OCI-LY7 (cell line): Measurements from ENCODE around the gene HDAC7. TPM values are rescaled to one million over a fixed set of nuclear protein-coding genes. Genes with fewer than 3 reads are reported as not detected.
A peak's percentile ranks its signal among the peaks of the same experiment; 100 is the strongest.

ENCODE experiments used
- BruUV-seq: library from RNA; stranded (reverse); fragments of 400-500 nt; replicated peaks from 2 replicates; lab custom pipeline; 2021; lab: Mats Ljungman, UMichigan
- CTCF ChIA-PET: fragments of 300-600 bp; sonication (Branson Sonifier 250); formaldehyde crosslinking; loops from one replicate; lab custom pipeline; 2022; ENCODE audit warnings: antibody characterized with exemption; ENCODE audit not compliant: unreplicated experiment; lab: Charles Lee
- POLR2A ChIA-PET: fragments of 300-600 bp; sonication (Branson Sonifier 250); formaldehyde crosslinking; loops from one replicate; lab custom pipeline; 2022; ENCODE audit warnings: antibody characterized with exemption; lab: Charles Lee
- DNase-seq: peaks from one replicate; pipeline ENCODE4 v3.0.0-alpha.2; 2015; ENCODE audit warnings: low spot score
- H2AFZ ChIP-seq: fragments of 200-600 bp; sonication (generic), shearing (Covaris generic); 2 replicates; pipeline ENCODE4 v1.6.1; 2014; ENCODE audit warnings: mild to moderate bottlenecking, antibody characterized with exemption, low read length, moderate library complexity
- H3K27ac ChIP-seq: fragments of 200-600 bp; sonication (generic); 2 replicates; pipeline ENCODE4 v1.5.1; 2014; ENCODE audit warnings: mixed run types, low read depth, mild to moderate bottlenecking, moderate library complexity, low read length, inconsistent platforms; ENCODE audit not compliant: poor library complexity, severe bottlenecking
- H3K36me3 ChIP-seq: fragments of 200-600 bp; sonication (generic); 2 replicates; pipeline ENCODE4 v1.6.1; 2014; ENCODE audit warnings: mild to moderate bottlenecking, antibody characterized with exemption, low read length, moderate library complexity, mixed read lengths; ENCODE audit not compliant: insufficient read depth
- H3K4me1 ChIP-seq: fragments of 200-600 bp; sonication (generic); 2 replicates; pipeline ENCODE4 v1.5.1; 2014; ENCODE audit warnings: mild to moderate bottlenecking, low read length; ENCODE audit not compliant: insufficient read depth, poor library complexity, severe bottlenecking
- H3K4me2 ChIP-seq: fragments of 200-600 bp; sonication (generic); 2 replicates; pipeline ENCODE4 v1.6.1; 2014; ENCODE audit warnings: mild to moderate bottlenecking, low read length
- H3K4me3 ChIP-seq: fragments of 200-600 bp; sonication (generic); 2 replicates; pipeline ENCODE4 v1.5.1; 2014; ENCODE audit warnings: mild to moderate bottlenecking, low read depth, low read length; ENCODE audit not compliant: poor library complexity, severe bottlenecking
- H3K79me2 ChIP-seq: fragments of 200-600 bp; sonication (generic); 2 replicates; pipeline ENCODE4 v1.6.1; 2016; ENCODE audit warnings: low read depth, mild to moderate bottlenecking, low read length, moderate library complexity, mixed read lengths; ENCODE audit not compliant: insufficient read depth
- H3K9me2 ChIP-seq: fragments of 200-600 bp; sonication (generic); 2 replicates; pipeline ENCODE4 v1.6.1; 2016; ENCODE audit warnings: mild to moderate bottlenecking, low read length, mixed read lengths; ENCODE audit not compliant: insufficient read depth
- H3K9me3 ChIP-seq: fragments of 200-600 bp; sonication (generic); 2 replicates; pipeline ENCODE4 v1.6.1; 2014; ENCODE audit warnings: mild to moderate bottlenecking, mixed run types, low read length, mixed read lengths
- H4K20me1 ChIP-seq: fragments of 200-600 bp; sonication (generic); 2 replicates; pipeline ENCODE4 v1.6.1; 2014; ENCODE audit warnings: mild to moderate bottlenecking, antibody characterized with exemption, low read length, moderate library complexity, mixed read lengths; ENCODE audit not compliant: insufficient read depth
- EZH2phosphoT487 ChIP-seq: fragments of 200-600 bp; sonication (generic); IDR thresholded peaks from 2 replicates; pipeline ENCODE4 v1.6.1; 2018; ENCODE audit warnings: low read depth, borderline replicate concordance, mild to moderate bottlenecking, mixed run types, antibody characterized with exemption, low read length, moderate library complexity, mixed read lengths
- intact Hi-C: fragments of 100-400 bp; cut with micrococcal nuclease; formaldehyde crosslinking; loops from one replicate; pipeline ENCODE4 v1.10.0; 2022; ENCODE audit not compliant: unreplicated experiment
- total RNA-seq, 2 experiments: library from RNA; depleted of rRNA in 1 of 2; stranded (reverse); fragments of >200 nt in 1 of 2; shearing (Covaris generic) in 1 of 2; gene quantifications; 2 replicates each; pipeline ENCODE4 v1.2.3, GENCODE V29; 2014 to 2022
- TF ChIP-seq, protein P1 (sequence below): fragments of 200-600 bp; sonication (generic); conservative IDR thresholded peaks from 2 replicates; pipeline ENCODE4 v1.5.1; 2014; ENCODE audit warnings: mild to moderate bottlenecking, antibody characterized with exemption, low read length, moderate library complexity, mixed read lengths

HDAC7 gene
- total RNA-seq, 2 experiments from 2014 or later, result 45.9 to 131 TPM

GRCh38 chr12:47754126-47754525 lies 65.6 kb downstream of the HDAC7 start:
- no peaks in the 10 kb centered on the region for H4K20me1 ChIP-seq
- H3K27ac ChIP-seq, result no peak overlapping the region
- H2AFZ ChIP-seq, result no peak overlapping the region
- no peak for TF ChIP-seq EZH2phosphoT487
- no peaks in the 10 kb centered on the region for H3K79me2 ChIP-seq
- no peaks in the 10 kb centered on the region for H3K36me3 ChIP-seq
- DNase-seq, result no peak
- peak overlapping the region; percentile 16; the same call in 1 of the 2 replicates for H3K4me2 ChIP-seq
- H3K4me3 ChIP-seq, result no peak overlapping the region
- H3K9me3 ChIP-seq, result no peaks in the 10 kb centered on the region
- no TSS peak for BruUV-seq
- POLR2A ChIA-PET, result interaction anchor here (6.7 kb wide), 1 partner anchor 13 kb away, joined by 44 read pairs; no protein-coding TSS in a partner anchor
- intact Hi-C loops, result no loop called here
- no peaks in the 10 kb centered on the region for H3K9me2 ChIP-seq
- CTCF ChIA-PET, result interaction anchor here (2.0 kb wide), 1 partner anchor 13 kb away, joined by 6 read pairs; no protein-coding TSS in a partner anchor
- peaks cover 55% of the 10 kb centered on the region for H3K4me1 ChIP-seq

GRCh38 chr12:47753021-47754001 lies 66.4 kb downstream of the HDAC7 start:
- Histone ChIP-seq H3K4me1 (peaks cover 47% of the 10 kb centered on the region), H3K4me3 (no peak overlapping the region), H2AFZ (no peak overlapping the region), H3K4me2 (peak overlapping the region; percentile 16; the same call in 1 of the 2 replicates), H3K27ac (no peak overlapping the region), H4K20me1 (no peaks in the 10 kb centered on the region), H3K9me3 (no peaks in the 10 kb centered on the region), H3K9me2 (no peaks in the 10 kb centered on the region), H3K79me2 (no peaks in the 10 kb centered on the region), H3K36me3 (no peaks in the 10 kb centered on the region)
- BruUV-seq, result no TSS peak
- no peak for DNase-seq
- POLR2A ChIA-PET, result interaction anchor here (6.7 kb wide), 1 partner anchor 12 kb away, joined by 44 read pairs; no protein-coding TSS in a partner anchor
- TF ChIP-seq EZH2phosphoT487, result no peak
- TF ChIP-seq, protein P1, sequence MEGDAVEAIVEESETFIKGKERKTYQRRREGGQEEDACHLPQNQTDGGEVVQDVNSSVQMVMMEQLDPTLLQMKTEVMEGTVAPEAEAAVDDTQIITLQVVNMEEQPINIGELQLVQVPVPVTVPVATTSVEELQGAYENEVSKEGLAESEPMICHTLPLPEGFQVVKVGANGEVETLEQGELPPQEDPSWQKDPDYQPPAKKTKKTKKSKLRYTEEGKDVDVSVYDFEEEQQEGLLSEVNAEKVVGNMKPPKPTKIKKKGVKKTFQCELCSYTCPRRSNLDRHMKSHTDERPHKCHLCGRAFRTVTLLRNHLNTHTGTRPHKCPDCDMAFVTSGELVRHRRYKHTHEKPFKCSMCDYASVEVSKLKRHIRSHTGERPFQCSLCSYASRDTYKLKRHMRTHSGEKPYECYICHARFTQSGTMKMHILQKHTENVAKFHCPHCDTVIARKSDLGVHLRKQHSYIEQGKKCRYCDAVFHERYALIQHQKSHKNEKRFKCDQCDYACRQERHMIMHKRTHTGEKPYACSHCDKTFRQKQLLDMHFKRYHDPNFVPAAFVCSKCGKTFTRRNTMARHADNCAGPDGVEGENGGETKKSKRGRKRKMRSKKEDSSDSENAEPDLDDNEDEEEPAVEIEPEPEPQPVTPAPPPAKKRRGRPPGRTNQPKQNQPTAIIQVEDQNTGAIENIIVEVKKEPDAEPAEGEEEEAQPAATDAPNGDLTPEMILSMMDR, result no peak
- CTCF ChIA-PET, result no interaction called here
- intact Hi-C loops, result no loop called here

GRCh38 chr12:47752552-47752951 lies 67.2 kb downstream of the HDAC7 start:
- no peak overlapping the region for H2AFZ ChIP-seq
- BruUV-seq, result no TSS peak
- TF ChIP-seq EZH2phosphoT487, result no peak
- TF ChIP-seq, protein P1, result no peak
- ChIA-PET POLR2A (interaction anchor here (1.3 kb wide), 1 partner anchor 14 kb away, joined by 3 read pairs; no protein-coding TSS in a partner anchor), CTCF (no interaction called here)
- H3K27ac ChIP-seq, result no peak overlapping the region
- H3K9me2 ChIP-seq, result no peaks in the 10 kb centered on the region
- H3K4me2 ChIP-seq, result no peak overlapping the region
- peaks cover 50% of the 10 kb centered on the region for H3K4me1 ChIP-seq
- DNase-seq, result no peak
- intact Hi-C loops, result no loop called here
- no peaks in the 10 kb centered on the region for H3K79me2 ChIP-seq
- no peaks in the 10 kb centered on the region for H3K9me3 ChIP-seq
- no peaks in the 10 kb centered on the region for H4K20me1 ChIP-seq
- H3K4me3 ChIP-seq, result no peak overlapping the region
- no peaks in the 10 kb centered on the region for H3K36me3 ChIP-seq
